H1 (cell line): ENCODE data around the gene KIF25. TPM values are rescaled to one million over a fixed set of nuclear protein-coding genes. Genes with fewer than 3 reads are reported as not detected.

Experiments used
- CTCF ChIA-PET: fragments of 300-600 bp; sonication (Branson Sonifier 250); formaldehyde crosslinking; loops from one replicate; lab custom pipeline; 2021; ENCODE audit not compliant: partially characterized antibody; lab: Charles Lee
- POLR2A ChIA-PET: fragments of 300-600 bp; sonication (Branson Sonifier 250); formaldehyde crosslinking; loops from one replicate; lab custom pipeline; 2021; ENCODE audit warnings: inconsistent platforms; ENCODE audit not compliant: partially characterized antibody; lab: Charles Lee
- DNase-seq, 2 experiments: peaks; one replicate each; pipeline versions ENCODE4 v3.0.0 to v3.0.0-alpha.2; 2010 to 2022; ENCODE audit warnings: low spot score in 2 of 2, low read depth in 1 of 2, mixed read lengths in 1 of 2
- FAIRE-seq: peaks from 2 replicates; lab custom pipeline; 2011; peaks lifted over from hg19 to GRCh38; lab: Jason Lieb, UNC
- H2AFZ ChIP-seq: 2 replicates; pipeline ENCODE4 v1.8.1; 2012; ENCODE audit warnings: low read length, inconsistent platforms
- H2AK5ac ChIP-seq: 2 replicates; pipeline ENCODE4 v1.6.1; 2013; ENCODE audit warnings: low read depth, low read length
- H2BK120ac ChIP-seq: replicated peaks from 2 replicates; pipeline ENCODE3; 2013; ENCODE audit warnings: low read depth, low read length, inconsistent platforms
- H2BK12ac ChIP-seq: 2 replicates; pipeline ENCODE4 v1.6.1; 2013; ENCODE audit warnings: low read depth, low read length
- H2BK15ac ChIP-seq: 2 replicates; pipeline ENCODE4 v1.6.1; 2013; ENCODE audit warnings: low read length
- H2BK20ac ChIP-seq: 2 replicates; pipeline ENCODE4 v1.6.1; 2013; ENCODE audit warnings: low read length
- H2BK5ac ChIP-seq: 2 replicates; pipeline ENCODE4 v1.6.1; 2013; ENCODE audit warnings: low read depth, low read length
- H3K14ac ChIP-seq: 2 replicates; pipeline ENCODE4 v1.6.1; 2013; ENCODE audit warnings: inconsistent platforms; ENCODE audit not compliant: insufficient read length
- H3K18ac ChIP-seq: 2 replicates; pipeline ENCODE4 v1.6.1; 2013; ENCODE audit warnings: low read length; ENCODE audit errors: extremely low read depth
- H3K23ac ChIP-seq: 2 replicates; pipeline ENCODE4 v1.6.1; 2013; ENCODE audit warnings: inconsistent platforms; ENCODE audit not compliant: insufficient read length
- H3K23me2 ChIP-seq: 2 replicates; pipeline ENCODE4 v1.6.1; 2013; ENCODE audit warnings: low read depth, low read length
- H3K27ac ChIP-seq: 2 replicates; pipeline ENCODE4 v1.6.1; 2011; ENCODE audit warnings: low read depth, low read length, inconsistent platforms
- H3K27me3 ChIP-seq, 4 experiments: replicated peaks in 1 of 4; 1 replicate in 1 of 4; 2 replicates in 3 of 4; pipeline versions ENCODE4 v1.6.1 to v1.8.1; 2011 to 2013; ENCODE audit warnings: low read length in 3 of 4, mild to moderate bottlenecking in 3 of 4, inconsistent platforms in 2 of 4, mixed read lengths in 2 of 4, moderate library complexity in 1 of 4; ENCODE audit not compliant: control insufficient read depth in 3 of 4, insufficient read depth in 3 of 4; ENCODE audit errors: extremely low read depth in 1 of 4
- H3K36me3 ChIP-seq, 4 experiments: 2 replicates each; pipeline versions ENCODE4 v1.6.1 to v1.8.1; 2011 to 2013; ENCODE audit warnings: mild to moderate bottlenecking in 4 of 4, low read length in 3 of 4, moderate library complexity in 2 of 4, control low read depth in 1 of 4, inconsistent platforms in 1 of 4; ENCODE audit not compliant: insufficient read depth in 4 of 4, control insufficient read depth in 2 of 4
- H3K4ac ChIP-seq: replicated peaks from 2 replicates; pipeline ENCODE3; 2013; ENCODE audit warnings: low read length, low read depth, mixed read lengths, inconsistent platforms; ENCODE audit not compliant: insufficient read length
- H3K4me1 ChIP-seq, 4 experiments: replicated peaks in 1 of 4; 1 replicate in 1 of 4; 2 replicates in 3 of 4; pipeline versions ENCODE4 v1.6.1 to v1.8.1; 2011 to 2013; ENCODE audit warnings: low read length in 3 of 4, inconsistent platforms in 2 of 4, mixed read lengths in 1 of 4; ENCODE audit not compliant: insufficient read depth in 4 of 4, control insufficient read depth in 3 of 4
- H3K4me2 ChIP-seq, 2 experiments: 2 replicates each; pipeline versions ENCODE4 v1.6.1 to v1.8.1; 2011 to 2013; ENCODE audit warnings: low read depth in 2 of 2, low read length in 2 of 2, control low read depth in 1 of 2, inconsistent platforms in 1 of 2, mild to moderate bottlenecking in 1 of 2; ENCODE audit not compliant: insufficient read depth in 1 of 2
- H3K4me3 ChIP-seq, 4 experiments: fragments of 200-600, 300-600 bp in 1 of 4; sonication (generic), shearing (Covaris generic), sonication (Bioruptor Twin) in 1 of 4; 2 replicates each; pipeline versions ENCODE4 v1.5.1 to v1.8.1; 2011 to 2016; ENCODE audit warnings: low read length in 4 of 4, low read depth in 3 of 4, control low read depth in 2 of 4, inconsistent platforms in 2 of 4, mild to moderate bottlenecking in 2 of 4, mixed read lengths in 1 of 4, moderate library complexity in 1 of 4; ENCODE audit not compliant: insufficient read depth in 2 of 4; ENCODE audit errors: extremely low read depth in 1 of 4
- H3K56ac ChIP-seq: replicated peaks from 2 replicates; pipeline ENCODE3; 2013; ENCODE audit warnings: low read depth, mild to moderate bottlenecking, mixed read lengths, low read length, inconsistent platforms; ENCODE audit not compliant: insufficient read length
- H3K79me1 ChIP-seq: 2 replicates; pipeline ENCODE4 v1.6.1; 2013; ENCODE audit warnings: low read depth, low read length, control low read depth
- H3K79me2 ChIP-seq, 2 experiments: 2 replicates each; pipeline versions ENCODE4 v1.6.1 to v1.8.1; 2012 to 2013; ENCODE audit warnings: low read length in 2 of 2, mild to moderate bottlenecking in 2 of 2, inconsistent platforms in 1 of 2; ENCODE audit not compliant: insufficient read depth in 2 of 2, control insufficient read depth in 1 of 2
- H3K9ac ChIP-seq, 4 experiments: replicated peaks in 1 of 4; 1 replicate in 1 of 4; 2 replicates in 3 of 4; pipeline versions ENCODE4 v1.6.1 to v1.8.1; 2011 to 2013; ENCODE audit warnings: low read depth in 3 of 4, low read length in 3 of 4, control low read depth in 2 of 4, mild to moderate bottlenecking in 2 of 4, moderate library complexity in 2 of 4, inconsistent platforms in 1 of 4; ENCODE audit errors: extremely low read depth in 1 of 4
- H3K9me3 ChIP-seq, 2 experiments: 2 replicates each; pipeline versions ENCODE4 v1.6.1 to v1.8.1; 2012 to 2013; ENCODE audit warnings: mild to moderate bottlenecking in 2 of 2, moderate library complexity in 2 of 2, control low read depth in 1 of 2, inconsistent platforms in 1 of 2, low read depth in 1 of 2, low read length in 1 of 2, mixed read lengths in 1 of 2; ENCODE audit not compliant: insufficient read depth in 2 of 2
- H4K20me1 ChIP-seq, 2 experiments: replicated peaks in 1 of 2; 2 replicates each; pipeline versions ENCODE3 to v1.8.1; 2011 to 2013; ENCODE audit warnings: inconsistent platforms in 2 of 2, low read length in 2 of 2, mild to moderate bottlenecking in 1 of 2; ENCODE audit not compliant: insufficient read depth in 2 of 2, control insufficient read depth in 1 of 2
- H4K5ac ChIP-seq: 2 replicates; pipeline ENCODE4 v1.6.1; 2013; ENCODE audit warnings: low read length, low read depth, mixed read lengths, inconsistent platforms; ENCODE audit not compliant: insufficient read length
- H4K8ac ChIP-seq: 2 replicates; pipeline ENCODE4 v1.8.0; 2013; ENCODE audit warnings: mild to moderate bottlenecking, moderate library complexity, low read length, inconsistent platforms; ENCODE audit not compliant: insufficient read depth; ENCODE audit errors: extremely low read depth
- H4K91ac ChIP-seq: replicated peaks from 2 replicates; pipeline ENCODE3; 2013; ENCODE audit warnings: low read length, mixed read lengths, inconsistent platforms; ENCODE audit not compliant: insufficient read length
- BACH1 ChIP-seq: IDR thresholded peaks from 2 replicates; pipeline ENCODE4 v1.6.1; 2012; ENCODE audit warnings: low read length, improper control_type of control experiment
- CBX5 ChIP-seq: fragments of 300-800, 300-1000 bp; sonication (generic); IDR thresholded peaks from 2 replicates; pipeline ENCODE4 v1.7.1; 2016; ENCODE audit warnings: antibody characterized with exemption, low read length, low read depth
- CHD2 ChIP-seq: IDR thresholded peaks from 2 replicates; pipeline ENCODE4 v1.6.1; 2012; ENCODE audit warnings: low read length, improper control_type of control experiment
- CREB1 ChIP-seq: IDR thresholded peaks from 2 replicates; pipeline ENCODE4 v1.6.1; 2012; ENCODE audit warnings: inconsistent platforms
- EZH2 ChIP-seq: fragments of 200-600 bp; sonication (generic); IDR thresholded peaks from 2 replicates; pipeline ENCODE4 v1.7.1; 2012; ENCODE audit warnings: low read depth, mild to moderate bottlenecking, moderate library complexity, low read length, inconsistent platforms; ENCODE audit not compliant: severe bottlenecking
- FOSL1 ChIP-seq: IDR thresholded peaks from 2 replicates; pipeline ENCODE4 v1.6.1; 2011; ENCODE audit warnings: mild to moderate bottlenecking, low read depth, low read length, moderate library complexity; ENCODE audit not compliant: insufficient read depth
- KDM1A ChIP-seq: fragments of 200-600, 300-600 bp; sonication (generic); IDR thresholded peaks from 2 replicates; pipeline ENCODE4 v1.7.1; 2016; ENCODE audit warnings: mild to moderate bottlenecking, low read length, borderline replicate concordance
- KDM4A ChIP-seq: IDR thresholded peaks from one replicate; pipeline ENCODE4 v1.7.1; 2012; ENCODE audit warnings: low read depth, mild to moderate bottlenecking, moderate library complexity, low read length, inconsistent platforms; ENCODE audit not compliant: severe bottlenecking
- NANOG ChIP-seq: IDR thresholded peaks from 2 replicates; pipeline ENCODE4 v1.6.1; 2011; ENCODE audit warnings: low read length, low read depth, mild to moderate bottlenecking, inconsistent platforms; ENCODE audit not compliant: insufficient read depth, poor library complexity, severe bottlenecking
- SAP30 ChIP-seq: fragments of 300-600 bp; sonication (generic); IDR thresholded peaks from 2 replicates; pipeline ENCODE4 v1.7.1; 2012; ENCODE audit warnings: low read length, moderate library complexity, mild to moderate bottlenecking, inconsistent platforms; ENCODE audit not compliant: insufficient read depth, insufficient replicate concordance
- WGBS, 2 experiments: shearing (Covaris generic) in 1 of 2; methylation state at CpG; one replicate each; pipeline versions ENCODE4 v1.1.6 to v1.1.7; 2013 to 2015; ENCODE audit warnings: low lambda C conversion rate in 2 of 2, mixed read lengths in 2 of 2, inconsistent platforms in 1 of 2, low coverage in 1 of 2, missing lambda C conversion rate in 1 of 2; ENCODE audit not compliant: insufficient replicate concordance in 2 of 2, insufficient coverage in 1 of 2, insufficient read length in 1 of 2; ENCODE audit errors: extremely low coverage in 1 of 2, missing lambda C conversion rate in 1 of 2; 5-methylcytosine and 5-hydroxymethylcytosine counted together
- polyA plus RNA-seq, 7 experiments: library from polyadenylated mRNA; depleted of rRNA in 3 of 7; stranded (reverse) in 5 of 7; unstranded in 2 of 7; fragments of >200 nt in 5 of 7; fragments of 200-250 nt in 2 of 7; gene quantifications; 1 replicate in 5 of 7; 2 replicates in 1 of 7; 4 replicates in 1 of 7; pipeline versions ENCODE4 v1.2.1 to v1.2.3, GENCODE V29; 2011 to 2013; ENCODE audit warnings: missing spikeins in 2 of 7, mixed read lengths in 2 of 7
- total RNA-seq: library from RNA; stranded (reverse); fragmentation: NEBNext Ultra II Directional; extraction: Animal tissue kit (Norgen Biotek cat#: 25700); gene quantifications from 2 replicates; pipeline ENCODE4 v1.2.1, GENCODE V29; 2021
- TF ChIP-seq, protein P1 (sequence below): IDR thresholded peaks from 2 replicates; pipeline ENCODE4 v1.6.1; 2011; ENCODE audit warnings: low read length, improper control_type of control experiment

The KIF25 gene
- total and polyA plus RNA-seq, 2 of the 8 experiments (the other 6 are each of a cell fraction or from before 2014, with no cell fraction given) = 1.5 to 2.0 TPM

DNA sequence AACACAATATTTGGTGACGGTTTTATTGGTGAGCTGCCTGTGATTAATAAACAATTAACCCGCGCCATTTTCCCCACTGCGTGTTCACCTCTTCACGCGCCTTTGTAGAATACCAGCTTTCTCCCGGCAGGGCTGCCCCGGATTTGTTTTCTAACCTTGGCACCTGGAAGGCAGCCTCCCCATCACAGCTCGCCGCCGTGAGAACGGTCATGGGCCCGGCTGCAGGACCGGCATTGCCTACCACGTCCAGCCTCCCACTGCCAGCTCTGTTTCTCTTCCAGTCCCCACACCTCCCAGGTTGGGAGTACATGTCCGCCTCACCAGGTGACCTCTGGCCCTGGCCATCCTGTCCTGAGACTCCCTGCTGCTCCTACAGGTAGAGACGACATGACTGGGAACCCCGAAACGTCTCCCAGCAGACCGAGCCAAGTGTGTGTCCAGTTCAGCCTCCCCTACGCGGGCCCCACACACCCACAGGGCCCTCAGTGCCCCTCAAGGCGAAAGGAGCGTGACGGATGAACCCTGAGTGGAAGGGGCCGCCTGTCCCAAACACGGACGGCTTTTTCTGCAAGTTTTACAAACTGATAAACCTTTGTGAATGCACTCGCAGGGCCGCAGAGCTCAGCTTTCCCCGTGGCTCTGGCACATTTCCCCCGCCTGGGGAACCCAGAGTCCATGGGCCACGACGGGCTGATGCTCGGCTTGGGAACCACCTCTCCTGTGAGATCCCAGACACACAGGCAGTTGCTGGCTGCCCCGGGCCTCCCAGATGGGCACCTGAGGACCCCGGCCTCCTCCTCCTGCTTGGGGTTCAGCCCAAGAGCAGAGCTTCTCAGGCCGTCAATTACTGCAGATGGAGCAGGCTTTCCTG is 55.9 kb downstream of the KIF25 start:
- Histone ChIP-seq H4K91ac (no peak overlapping the region), H2BK20ac (no peak overlapping the region), H4K8ac (no peak overlapping the region), H2AK5ac (no peak overlapping the region), H2BK5ac (no peak overlapping the region), H3K9ac (no peak overlapping the region), H2BK15ac (no peak overlapping the region), H3K27me3 (no peaks in the 10 kb centered on the region; a peak in 1 of 7 replicates), H3K18ac (no peak overlapping the region; the same call in 1 of the 2 replicates), H3K23me2 (no peaks in the 10 kb centered on the region), H3K27ac (no peak overlapping the region), H3K4me2 (no peak overlapping the region), H2BK120ac (no peak overlapping the region), H3K9me3 (no peaks in the 10 kb centered on the region), H3K36me3 (no peaks in the 10 kb centered on the region; a peak in 1 of 8 replicates), H3K23ac (no peak overlapping the region), H3K4me3 (no peak overlapping the region), H3K14ac (no peak overlapping the region), H2AFZ (no peak overlapping the region), H2BK12ac (no peak overlapping the region), H4K20me1 (no peaks in the 10 kb centered on the region), H3K79me1 (no peaks in the 10 kb centered on the region), H3K4ac (no peak overlapping the region), H3K4me1 (no peaks in the 10 kb centered on the region; a peak in 3 of 7 replicates), H4K5ac (no peak overlapping the region), H3K56ac (no peak overlapping the region), H3K79me2 (no peaks in the 10 kb centered on the region)
- DNase-seq = no peak
- POLR2A ChIA-PET = interaction anchor here (0.9 kb wide), 1 partner anchor 8 kb away, joined by 3 read pairs; no protein-coding TSS in a partner anchor
- CTCF ChIA-PET = interaction anchor here (0.5 to 1.4 kb wide), 7 partner anchors 8 to 1801 kb away, joined by 3 to 4 read pairs (median 3); no protein-coding TSS in a partner anchor
- FAIRE-seq = no peak
- 89% methylated on average over 38 of the region's 38 CpGs; no CpG with 5 or more reads in 1 of the 2 experiments for WGBS, 2 experiments
- TF ChIP-seq SAP30 (no peak), CBX5 (no peak), BACH1 (no peak), KDM1A (no peak), KDM4A (no peak), CREB1 (no peak), NANOG (no peak), EZH2 (no peak), FOSL1 (no peak), CHD2 (no peak)
- TF ChIP-seq, protein P1, sequence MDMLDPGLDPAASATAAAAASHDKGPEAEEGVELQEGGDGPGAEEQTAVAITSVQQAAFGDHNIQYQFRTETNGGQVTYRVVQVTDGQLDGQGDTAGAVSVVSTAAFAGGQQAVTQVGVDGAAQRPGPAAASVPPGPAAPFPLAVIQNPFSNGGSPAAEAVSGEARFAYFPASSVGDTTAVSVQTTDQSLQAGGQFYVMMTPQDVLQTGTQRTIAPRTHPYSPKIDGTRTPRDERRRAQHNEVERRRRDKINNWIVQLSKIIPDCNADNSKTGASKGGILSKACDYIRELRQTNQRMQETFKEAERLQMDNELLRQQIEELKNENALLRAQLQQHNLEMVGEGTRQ = no peak
